Astrocyte of the cerebellum (primary cell): ENCODE results near the gene TRDMT1.

Source experiments
- DNase-seq: peaks from one replicate; pipeline ENCODE4 v3.0.0-alpha.2; 2011; ENCODE audit warnings: low read depth
- H3K4me3 ChIP-seq: 2 replicates; pipeline ENCODE4 v1.5.1; 2011; ENCODE audit warnings: mild to moderate bottlenecking, low read depth, low read length, moderate library complexity
- in situ Hi-C: cut with HindIII; loops from 2 replicates; pipeline ENCODE4 v1.10.0; 2017; ENCODE audit warnings: low sequenced_read_pairs
- TF ChIP-seq, protein P1 (sequence below): IDR thresholded peaks from 2 replicates; pipeline ENCODE4 v1.5.1; 2012; ENCODE audit warnings: low read length, low read depth, moderate library complexity, mild to moderate bottlenecking; ENCODE audit errors: missing control alignments

TRDMT1 gene

GRCh38 chr10:17241611-17242333 is 40.3 kb upstream of the TRDMT1 start:
- in situ Hi-C loops = no loop called here
- H3K4me3 ChIP-seq = no peak overlapping the region
- no peak for DNase-seq
- TF ChIP-seq, protein P1, sequence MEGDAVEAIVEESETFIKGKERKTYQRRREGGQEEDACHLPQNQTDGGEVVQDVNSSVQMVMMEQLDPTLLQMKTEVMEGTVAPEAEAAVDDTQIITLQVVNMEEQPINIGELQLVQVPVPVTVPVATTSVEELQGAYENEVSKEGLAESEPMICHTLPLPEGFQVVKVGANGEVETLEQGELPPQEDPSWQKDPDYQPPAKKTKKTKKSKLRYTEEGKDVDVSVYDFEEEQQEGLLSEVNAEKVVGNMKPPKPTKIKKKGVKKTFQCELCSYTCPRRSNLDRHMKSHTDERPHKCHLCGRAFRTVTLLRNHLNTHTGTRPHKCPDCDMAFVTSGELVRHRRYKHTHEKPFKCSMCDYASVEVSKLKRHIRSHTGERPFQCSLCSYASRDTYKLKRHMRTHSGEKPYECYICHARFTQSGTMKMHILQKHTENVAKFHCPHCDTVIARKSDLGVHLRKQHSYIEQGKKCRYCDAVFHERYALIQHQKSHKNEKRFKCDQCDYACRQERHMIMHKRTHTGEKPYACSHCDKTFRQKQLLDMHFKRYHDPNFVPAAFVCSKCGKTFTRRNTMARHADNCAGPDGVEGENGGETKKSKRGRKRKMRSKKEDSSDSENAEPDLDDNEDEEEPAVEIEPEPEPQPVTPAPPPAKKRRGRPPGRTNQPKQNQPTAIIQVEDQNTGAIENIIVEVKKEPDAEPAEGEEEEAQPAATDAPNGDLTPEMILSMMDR = no peak

DNA sequence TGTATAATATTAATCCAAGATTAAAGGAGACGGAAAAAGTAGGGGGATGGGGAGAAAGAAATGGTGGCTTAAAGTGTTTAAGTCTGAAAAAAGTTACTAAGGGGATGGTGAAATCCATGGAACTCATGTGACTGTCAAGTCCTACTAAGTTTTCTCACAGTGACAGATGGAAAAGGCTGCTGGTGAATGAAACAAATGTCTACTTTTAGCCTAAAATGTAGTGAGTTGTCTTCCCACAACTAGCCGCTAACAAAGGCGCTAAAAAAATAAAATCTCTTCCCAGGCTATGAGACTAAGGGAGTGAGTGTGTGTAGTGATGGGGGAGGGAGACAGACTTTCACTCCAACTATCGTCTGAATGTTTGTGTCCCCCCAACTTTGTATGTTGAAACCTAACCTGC is 39.1 kb upstream of the TRDMT1 start:
- DNase-seq = no peak
- in situ Hi-C loops = no loop called here
- TF ChIP-seq, protein P1 = no peak
- no peak overlapping the region for H3K4me3 ChIP-seq

DNA sequence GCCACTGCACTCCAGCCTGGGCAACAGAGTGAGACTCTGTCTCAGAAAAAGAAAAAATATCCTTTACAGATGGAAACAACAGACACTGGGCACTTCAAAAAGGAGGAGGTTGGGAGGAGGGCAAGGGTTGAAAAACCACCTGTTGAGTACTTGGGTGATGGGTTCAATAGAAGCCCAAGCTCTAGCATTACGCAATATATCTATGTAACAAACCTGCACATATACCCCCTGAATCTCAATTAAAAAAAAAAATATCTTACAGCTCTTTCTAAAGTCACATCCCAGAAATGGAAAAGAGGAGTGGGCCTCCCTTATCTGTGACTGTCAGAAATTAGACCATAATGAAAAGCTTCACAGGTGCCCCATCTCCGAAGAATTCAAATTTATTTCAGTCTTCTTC is 38.6 kb upstream of the TRDMT1 start:
- H3K4me3 ChIP-seq = no peak overlapping the region
- TF ChIP-seq, protein P1 = no peak
- DNase-seq = no peak
- in situ Hi-C loops = no loop called here

GRCh38 chr10:17239345-17240085 is 38.0 kb upstream of the TRDMT1 start:
- no peak for DNase-seq
- in situ Hi-C loops = no loop called here

DNA sequence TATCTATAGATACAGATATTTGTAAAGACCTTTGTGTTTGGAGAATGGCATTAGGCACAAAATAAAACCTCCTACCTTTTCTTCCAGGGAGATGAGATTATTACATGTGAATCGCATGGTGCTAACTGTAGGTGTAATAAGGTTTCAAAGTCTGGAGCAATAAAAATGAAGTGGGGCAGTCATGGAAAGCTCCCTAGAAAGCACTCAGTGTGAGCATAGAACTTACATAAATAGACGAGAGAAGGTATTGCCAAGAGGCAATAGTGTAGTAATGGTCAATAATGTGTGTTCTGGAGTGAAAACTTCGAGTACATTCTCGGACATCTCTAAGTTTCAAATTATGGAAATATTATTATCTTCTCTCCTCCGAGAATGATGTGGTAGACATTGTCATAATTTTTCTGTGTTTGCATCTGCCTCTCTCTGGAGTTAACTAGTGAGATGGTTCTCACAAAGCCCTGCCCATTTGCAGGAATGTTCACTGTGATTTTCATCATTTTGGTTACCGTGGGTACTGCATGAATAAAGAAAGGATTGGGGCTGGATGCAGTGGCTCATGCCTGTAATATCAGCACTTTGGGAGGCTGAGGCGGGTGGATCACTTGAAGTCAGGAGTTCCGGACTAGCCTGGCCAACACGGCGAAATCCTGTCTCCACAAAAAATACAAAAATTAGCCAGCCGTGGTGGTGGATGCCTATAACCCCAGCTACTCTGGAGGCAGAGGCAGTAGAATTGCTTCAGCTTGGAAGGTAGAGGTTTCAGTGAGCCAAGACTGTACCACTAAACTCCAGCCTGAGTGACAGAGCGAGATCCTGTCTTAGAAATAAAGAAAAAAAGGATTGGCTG is 37.2 kb upstream of the TRDMT1 start:
- peak; percentile 77 for DNase-seq
- TF ChIP-seq, protein P1 = no peak

More at GRCh38 chr10:17239345-17240085, 38.0 kb upstream of the TRDMT1 start:
- H3K4me3 ChIP-seq = no peak overlapping the region
- TF ChIP-seq, protein P1 = no peak

DNA sequence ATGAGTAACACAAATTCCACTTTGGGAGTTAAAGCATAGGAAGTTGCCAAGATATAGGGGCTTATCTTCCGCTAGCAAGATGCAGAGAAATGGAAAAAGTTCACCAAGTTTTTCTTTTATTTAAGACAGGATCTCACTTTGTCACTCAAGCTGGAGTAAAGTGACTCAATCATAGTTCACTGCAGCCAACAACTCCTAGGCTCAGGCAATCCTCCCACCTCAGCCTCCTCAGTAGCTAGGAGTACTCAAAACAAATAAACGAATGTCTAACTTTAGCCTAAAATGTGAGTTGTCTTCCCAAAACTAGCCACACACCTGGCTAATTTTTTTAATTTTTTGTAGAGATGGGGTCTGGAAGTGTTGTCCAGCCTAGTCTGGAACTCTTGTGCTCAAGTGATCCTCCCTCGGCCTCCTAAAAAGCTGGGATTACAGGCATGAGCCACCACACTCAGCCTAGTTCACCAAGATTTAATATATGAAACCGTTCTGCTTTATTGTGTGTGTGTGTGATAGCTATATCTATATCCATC is 36.5 kb upstream of the TRDMT1 start:
- DNase-seq = no peak
- TF ChIP-seq, protein P1 = no peak
- H3K4me3 ChIP-seq = no peak overlapping the region
- in situ Hi-C loops = no loop called here

More for the DNA sequence above, 37.2 kb upstream of the TRDMT1 start:
- in situ Hi-C loops = no loop called here
- H3K4me3 ChIP-seq = no peak overlapping the region
